ENCODE measurements around the gene SLC18A3. TPM values are rescaled to one million over a fixed set of nuclear protein-coding genes. Genes with fewer than 3 reads are reported as not detected.

The SLC18A3 gene
- total RNA-seq, 1 experiment from 2014 or later, result 0.13 TPM

- TF ChIP-seq STAT6 (CRISPR knock-in tag; conservative IDR thresholded peaks at IDR 0.05; ENCODE audit: low read depth) (no peak), EMX1 (CRISPR knock-in tag; IDR thresholded peaks at IDR 0.05) (no peak), ZNF138 (CRISPR knock-in tag; conservative IDR thresholded peaks at IDR 0.05) (no peak), AR (CRISPR knock-in tag; IDR thresholded peaks at IDR 0.05) (no peak), ELF4 (CRISPR knock-in tag; IDR thresholded peaks at IDR 0.05; ENCODE audit: low read depth) (no peak), ZNF532 (CRISPR knock-in tag; IDR thresholded peaks at IDR 0.05; ENCODE audit: borderline replicate concordance) (no peak), CDX4 (CRISPR knock-in tag; IDR thresholded peaks at IDR 0.05; ENCODE audit: borderline replicate concordance) (no peak)
These were observed 9.2 kb upstream of the SLC18A3 start (continued) for GRCh38 chr10:49600781-49601400.

GRCh38 chr10:49601857-49602256, 8.3 kb upstream of the SLC18A3 start:
- H3K27ac Mint-ChIP-seq, result no peak overlapping the region
- TF ChIP-seq ZNF532 (CRISPR knock-in tag; IDR thresholded peaks at IDR 0.05; ENCODE audit: borderline replicate concordance) (no peak), ELF4 (CRISPR knock-in tag; IDR thresholded peaks at IDR 0.05; ENCODE audit: low read depth) (no peak)
- no peak overlapping the region for H3K4me3 Mint-ChIP-seq
- CTCF ChIA-PET, result interaction anchor here (2.3 kb wide), 1 partner anchor 9 kb away, joined by 7 read pairs; no protein-coding TSS in a partner anchor
- POLR2A ChIA-PET, result no interaction called here
- peaks cover 5% of the 10 kb centered on the region; the same call in 1 of the 2 replicates for H3K4me1 Mint-ChIP-seq
- no peak for DNase-seq (ENCODE audit: low spot score)
- H3K9me3 Mint-ChIP-seq, result no peaks in the 10 kb centered on the region
- ATAC-seq, result no peak
- peaks cover 57% of the 10 kb centered on the region for H3K27me3 Mint-ChIP-seq (ENCODE audit: low read depth)
- H3K36me3 Mint-ChIP-seq, result no peaks in the 10 kb centered on the region

Measured in WTC11 (cell line).